Gastroesophageal sphincter (tissue), 3 donors: Measurements from ENCODE around the gene RALGAPA1.

Experiments used
- CTCF ChIP-seq, 4 experiments: fragments of 200-600 bp in 2 of 4; fragments of 450-650 bp in 2 of 4; sonication (generic) in 1 of 4; IDR thresholded peaks; one replicate each; pipeline ENCODE4 v1.5.1; 2017 to 2019; ENCODE audit warnings: antibody characterized with exemption in 4 of 4, mild to moderate bottlenecking in 2 of 4, moderate library complexity in 2 of 4
- EP300 ChIP-seq: sonication (generic); formaldehyde crosslinking; IDR thresholded peaks from one replicate; pipeline ENCODE4 v1.6.1; 2017; ENCODE audit warnings: antibody characterized with exemption, mild to moderate bottlenecking
- POLR2A ChIP-seq, 2 donors: fragments of 450-650 bp; IDR thresholded peaks; one replicate each; pipeline ENCODE4 v1.6.1; 2017; ENCODE audit warnings: antibody characterized with exemption in 2 of 2, mild to moderate bottlenecking in 2 of 2, moderate library complexity in 1 of 2
- POLR2AphosphoS5 ChIP-seq: sonication (generic); formaldehyde crosslinking; IDR thresholded peaks from one replicate; pipeline ENCODE4 v1.6.1; 2017; ENCODE audit warnings: antibody characterized with exemption

- TF ChIP-seq CTCF (IDR thresholded peaks at IDR 0.05) (no peak), EP300 (no peak), POLR2AphosphoS5 (no peak), POLR2A (IDR thresholded peaks at IDR 0.05) (no peak)
These were observed 40.0 kb upstream of the RALGAPA1 start for GRCh38 chr14:35849122-35849521.
